NCI-H187 (cell line): ENCODE measurements around the gene AMZ2.
"Not testable (repeated sequence)": the region's sequence is repeated elsewhere in the genome, so short reads cannot be mapped to it uniquely, and the experiment has no call there.

Source experiments
- DNase-seq, 2 experiments: peaks; one replicate each; lab custom pipeline; 2025; lab: John Stamatoyannopoulos, UW

The AMZ2 gene

DNA sequence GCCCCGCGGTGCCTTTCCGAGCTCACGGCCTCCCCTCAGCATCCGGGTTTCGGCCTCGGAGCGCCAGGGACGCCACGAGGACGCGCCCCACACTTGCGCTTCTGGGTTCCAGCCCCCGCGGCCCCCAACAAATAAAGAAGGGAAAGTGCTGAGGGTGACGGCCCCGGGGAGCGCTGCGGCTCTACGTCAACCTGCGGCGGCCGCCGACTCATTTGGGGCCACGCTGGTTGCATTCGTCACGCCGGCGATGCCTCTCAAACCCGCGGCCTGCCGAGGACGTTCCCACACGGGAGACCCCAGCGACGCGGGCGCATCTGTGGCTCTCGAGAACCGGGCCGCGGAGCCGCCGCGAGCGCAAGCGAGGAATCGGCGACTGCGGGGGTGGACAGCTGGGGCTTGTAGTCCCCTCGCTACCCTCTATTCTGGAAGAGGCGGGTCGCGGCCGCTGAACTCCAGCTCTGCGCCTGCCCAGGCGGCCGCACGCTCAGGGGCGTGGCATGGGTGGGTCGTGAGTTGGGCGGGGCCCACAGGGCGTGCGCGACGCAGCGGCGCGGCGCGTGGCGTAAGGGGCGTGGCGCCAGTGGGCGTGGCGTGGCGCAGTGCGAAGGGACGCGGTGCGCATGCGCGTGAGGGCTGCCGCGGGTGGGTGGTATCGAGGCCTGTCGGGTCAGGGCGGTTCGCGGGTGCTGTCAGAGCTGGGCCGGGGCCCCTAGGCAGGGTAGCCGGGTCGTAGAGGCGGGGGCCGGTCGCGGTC is at the start of gene AMZ2:
Gene AMZ2 (plus strand): TSS at position 599 of the 754 bp plus-strand sequence. CDS start 2,145 bp downstream, outside the sequence.
- peak; percentile 90 to 93 for DNase-seq

DNA sequence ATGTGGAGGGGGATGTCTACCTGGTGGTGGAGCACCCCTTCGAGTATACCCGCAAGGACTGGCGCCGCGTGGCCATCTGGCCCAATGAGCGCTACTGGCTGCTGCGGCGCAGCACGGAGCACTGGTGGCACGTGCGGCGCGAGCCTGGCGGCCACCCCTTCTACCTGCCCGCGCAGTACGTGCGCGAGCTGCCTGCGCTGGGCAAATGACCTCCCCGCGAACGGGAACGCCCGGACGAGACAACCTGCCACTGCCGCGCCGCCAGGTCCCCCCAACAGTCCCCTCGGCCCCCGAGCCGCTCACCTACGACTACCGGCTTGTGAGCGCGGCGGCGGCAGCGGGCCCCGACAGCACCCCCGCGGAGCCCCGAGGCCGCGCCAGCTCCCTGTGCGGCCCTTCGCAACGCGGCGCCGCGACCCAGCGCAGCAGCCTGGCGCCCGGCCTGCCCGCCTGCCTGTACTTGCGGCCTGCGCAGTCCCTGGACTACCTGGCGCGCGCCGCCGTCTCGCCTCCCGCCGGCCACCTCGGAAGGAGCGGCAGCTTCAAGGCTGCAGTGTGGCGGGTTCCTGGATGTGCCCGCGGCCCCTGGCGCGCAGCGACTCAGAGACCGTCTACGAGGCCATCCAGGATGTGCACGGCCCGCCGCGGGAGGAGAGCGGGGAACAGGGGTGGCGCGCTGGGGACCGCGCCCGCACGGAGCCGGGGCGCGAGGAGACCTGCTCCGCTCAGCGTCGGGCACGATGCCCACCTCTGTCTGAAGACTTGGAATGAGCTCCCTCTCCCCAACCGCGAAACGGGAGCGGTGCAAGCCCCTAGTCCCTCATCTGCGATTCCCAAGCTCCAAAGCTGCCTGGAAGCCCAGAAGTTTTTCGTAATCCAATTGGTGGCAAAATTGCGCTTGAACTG is 48.7 kb upstream of the AMZ2 start:
- DNase-seq, result no peak

- no peak for DNase-seq
Measured at GRCh38 chr17:68199837-68200688, 47.8 kb upstream of the AMZ2 start.

- no peak for DNase-seq
Measured at GRCh38 chr17:68200689-68201417, 47.0 kb upstream of the AMZ2 start.

GRCh38 chr17:68201418-68201771 is 46.4 kb upstream of the AMZ2 start:
- not testable (repeated sequence) for DNase-seq

- DNase-seq, result not testable (repeated sequence)
Measured at GRCh38 chr17:68202321-68202720, 45.5 kb upstream of the AMZ2 start.

- no peak for DNase-seq
Measured at GRCh38 chr17:68204736-68205135, 43.1 kb upstream of the AMZ2 start.

- DNase-seq, result peak; percentile 70 to 74
Measured at GRCh38 chr17:68205251-68205807, 42.5 kb upstream of the AMZ2 start.

GRCh38 chr17:68205808-68206720 is 41.8 kb upstream of the AMZ2 start:
- no peak for DNase-seq

DNA sequence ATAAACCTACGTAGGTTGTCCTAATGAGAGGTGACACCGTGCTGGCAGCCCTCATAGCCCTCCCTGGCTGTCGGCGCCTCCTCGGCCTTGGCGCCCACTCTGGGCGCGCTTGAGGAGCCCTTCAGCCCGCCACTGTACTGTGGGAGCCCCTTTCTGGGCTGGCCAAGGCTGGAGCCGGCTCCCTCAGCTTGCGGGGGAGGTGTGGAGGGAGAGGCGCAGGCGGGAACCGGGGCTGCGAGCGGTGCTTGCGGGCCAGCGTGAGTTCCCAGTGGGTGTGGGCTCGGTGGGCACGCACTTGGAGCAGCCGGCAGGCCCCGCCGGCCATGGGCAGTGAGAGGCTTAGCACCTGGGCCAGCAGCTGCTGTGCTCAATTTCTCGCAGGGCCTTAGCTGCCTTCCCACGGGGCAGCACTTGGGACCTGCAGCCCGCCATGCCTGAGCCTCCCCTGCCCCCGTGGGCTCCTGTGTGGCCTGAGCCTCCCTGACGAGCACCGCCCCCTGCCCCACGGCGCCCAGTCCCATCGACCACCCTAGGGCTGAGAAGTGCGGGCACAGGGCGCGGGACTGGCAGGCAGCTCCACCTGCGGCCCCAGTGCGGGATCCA is 40.1 kb upstream of the AMZ2 start:
- DNase-seq, result no peak

GRCh38 chr17:68208651-68209050 is 39.2 kb upstream of the AMZ2 start:
- DNase-seq, result not testable (repeated sequence)

- not testable (repeated sequence) for DNase-seq
Measured at GRCh38 chr17:68209191-68209900, 38.5 kb upstream of the AMZ2 start.

- no peak for DNase-seq
Measured at GRCh38 chr17:68210570-68211315, 37.1 kb upstream of the AMZ2 start.

DNA sequence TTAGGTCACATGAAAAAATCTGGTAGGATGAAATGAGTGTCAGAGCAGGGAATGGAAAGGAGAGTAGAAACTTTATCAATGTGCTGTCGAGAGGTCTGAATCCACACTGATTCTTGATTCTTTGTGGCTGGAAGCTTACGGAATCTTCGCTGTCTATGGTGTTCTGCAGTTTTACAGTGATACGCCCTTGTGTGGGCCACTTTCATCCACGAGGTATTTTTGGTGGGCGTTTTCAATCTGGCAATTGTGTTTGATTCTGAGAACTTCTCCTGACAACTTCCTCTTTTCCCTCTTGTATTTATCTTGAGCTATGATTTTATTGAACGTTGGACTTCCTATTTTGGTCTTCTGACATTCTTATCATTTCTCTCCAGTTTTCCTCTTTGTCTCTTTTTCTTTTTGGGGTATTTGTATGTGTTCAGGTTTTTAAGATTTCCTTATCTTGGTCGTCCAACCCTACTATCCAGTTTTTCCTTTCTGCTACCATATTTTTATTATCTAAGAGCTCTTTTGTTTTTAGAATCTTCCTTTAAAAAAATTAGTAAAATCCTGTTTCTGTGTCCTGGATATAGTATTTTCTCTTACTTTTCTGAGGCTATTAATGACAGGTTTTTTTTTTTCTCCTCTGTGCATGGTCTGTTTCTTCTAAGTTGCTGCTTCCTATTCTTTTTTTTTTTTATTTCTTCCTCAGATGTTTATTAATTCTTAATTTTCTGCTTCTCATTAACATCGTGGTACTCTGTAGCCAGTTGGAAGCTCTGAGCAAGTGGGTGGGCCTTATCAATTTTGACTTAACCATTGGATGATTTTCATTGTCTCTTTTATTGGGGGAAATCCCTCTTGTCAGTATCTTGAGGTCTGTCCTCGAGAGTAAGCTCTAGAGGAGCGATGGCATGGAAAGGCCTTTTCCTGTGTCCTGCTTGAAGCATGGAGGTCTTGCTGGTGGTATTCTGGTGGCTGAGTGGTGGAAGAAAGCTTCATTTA is 34.1 kb upstream of the AMZ2 start:
- not testable (repeated sequence) for DNase-seq

- DNase-seq, result not testable (repeated sequence)
Measured at GRCh38 chr17:68215453-68215852, 32.4 kb upstream of the AMZ2 start.

DNA sequence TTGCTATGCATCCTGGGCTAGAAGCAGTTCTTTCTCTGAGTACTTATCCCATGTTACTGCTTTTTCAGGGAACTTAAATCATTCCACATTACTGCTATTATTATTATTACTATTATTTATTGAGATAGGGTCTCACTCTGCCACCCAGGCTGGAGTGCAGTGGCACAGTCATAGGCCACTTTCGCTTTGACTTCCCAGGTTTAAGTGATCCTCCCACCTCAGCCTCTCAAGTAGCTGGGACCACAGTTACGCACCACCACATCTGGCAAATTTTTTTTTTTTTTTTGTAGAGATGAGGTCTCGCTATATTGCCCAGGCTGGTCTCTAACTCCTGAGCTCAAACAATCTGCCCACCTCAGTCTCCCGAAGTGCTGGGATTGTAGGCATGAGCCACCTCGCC is 28.4 kb upstream of the AMZ2 start:
- not testable (repeated sequence) for DNase-seq

DNA sequence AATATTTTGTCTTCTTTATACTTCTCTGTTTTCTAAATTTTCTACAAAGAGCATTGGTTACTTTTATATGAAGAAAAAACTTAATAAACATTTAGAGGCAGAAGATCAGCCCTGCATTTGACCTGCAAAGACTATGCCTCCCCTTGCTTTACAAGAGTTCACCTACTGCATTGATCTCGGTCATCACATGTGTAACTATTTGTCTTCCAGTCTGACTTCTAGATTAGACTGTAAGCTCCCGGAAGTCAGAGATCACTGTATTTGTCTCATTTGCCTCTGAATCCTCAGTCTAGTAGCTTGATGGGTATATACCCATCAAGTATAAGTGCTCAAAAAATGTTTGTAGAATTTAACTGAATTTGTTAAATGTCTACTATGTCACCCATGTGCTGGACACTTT is 27.7 kb upstream of the AMZ2 start:
- DNase-seq, result not testable (repeated sequence)
